Measurements from ENCODE around the gene SAXO2.
"Not testable (repeated sequence)": the region's sequence is repeated elsewhere in the genome, so short reads cannot be mapped to it uniquely, and the experiment has no call there.

The SAXO2 gene

GRCh38 chr15:82292271-82292670 lies 29.7 kb downstream of the SAXO2 start:
- no peaks in the 10 kb centered on the region for H3K36me3 ChIP-seq (ENCODE audit: insufficient read depth, low read length)
- H3K27ac ChIP-seq (ENCODE audit: low read depth, low read length): no peak overlapping the region
- H3K4me3 ChIP-seq (ENCODE audit: low read depth in 1 of 2, low read length in 2 of 2): no peak overlapping the region
- H3K4me1 ChIP-seq (ENCODE audit: insufficient read depth, low read length): no peaks in the 10 kb centered on the region
- H3K9me3 ChIP-seq (ENCODE audit: low read length): no peaks in the 10 kb centered on the region
- no peaks in the 10 kb centered on the region for H3K27me3 ChIP-seq (ENCODE audit: control insufficient read depth in 1 of 2, insufficient read depth in 2 of 2, low read length in 2 of 2)
- H3K9ac ChIP-seq (ENCODE audit: low read length): no peak overlapping the region

GRCh38 chr15:82294061-82294690 lies 31.6 kb downstream of the SAXO2 start:
- Histone ChIP-seq H3K27ac (ENCODE audit: low read depth, low read length) (no peak overlapping the region), H3K4me3 (ENCODE audit: low read depth in 1 of 2, low read length in 2 of 2) (no peak overlapping the region), H3K27me3 (ENCODE audit: control insufficient read depth in 1 of 2, insufficient read depth in 2 of 2, low read length in 2 of 2) (no peaks in the 10 kb centered on the region), H3K9ac (ENCODE audit: low read length) (no peak overlapping the region), H3K9me3 (ENCODE audit: low read length) (no peaks in the 10 kb centered on the region), H3K4me1 (ENCODE audit: insufficient read depth, low read length) (no peaks in the 10 kb centered on the region), H3K36me3 (ENCODE audit: insufficient read depth, low read length) (no peaks in the 10 kb centered on the region)

GRCh38 chr15:82297546-82297945 lies 34.9 kb downstream of the SAXO2 start:
- no peaks in the 10 kb centered on the region for H3K36me3 ChIP-seq (ENCODE audit: insufficient read depth, low read length)
- no peaks in the 10 kb centered on the region for H3K27me3 ChIP-seq (ENCODE audit: control insufficient read depth in 1 of 2, insufficient read depth in 2 of 2, low read length in 2 of 2)
- H3K9me3 ChIP-seq (ENCODE audit: low read length): no peaks in the 10 kb centered on the region
- no peaks in the 10 kb centered on the region for H3K4me1 ChIP-seq (ENCODE audit: insufficient read depth, low read length)
- no peak overlapping the region for H3K4me3 ChIP-seq (ENCODE audit: low read depth in 1 of 2, low read length in 2 of 2)
- no peak overlapping the region for H3K9ac ChIP-seq (ENCODE audit: low read length)
- H3K27ac ChIP-seq (ENCODE audit: low read depth, low read length): no peak overlapping the region

- Histone ChIP-seq H3K27me3 (ENCODE audit: control insufficient read depth in 1 of 2, insufficient read depth in 2 of 2, low read length in 2 of 2) (no peaks in the 10 kb centered on the region), H3K27ac (ENCODE audit: low read depth, low read length) (no peak overlapping the region), H3K36me3 (ENCODE audit: insufficient read depth, low read length) (no peaks in the 10 kb centered on the region), H3K9ac (ENCODE audit: low read length) (no peak overlapping the region), H3K4me1 (ENCODE audit: insufficient read depth, low read length) (no peaks in the 10 kb centered on the region), H3K4me3 (ENCODE audit: low read depth in 1 of 2, low read length in 2 of 2) (no peak overlapping the region), H3K9me3 (ENCODE audit: low read length) (no peaks in the 10 kb centered on the region)
Observed at GRCh38 chr15:82298032-82298431, 35.4 kb downstream of the SAXO2 start.

GRCh38 chr15:82298520-82298919 lies 35.9 kb downstream of the SAXO2 start:
- Histone ChIP-seq H3K36me3 (ENCODE audit: insufficient read depth, low read length) (no peaks in the 10 kb centered on the region), H3K4me3 (ENCODE audit: low read depth in 1 of 2, low read length in 2 of 2) (no peak overlapping the region), H3K9me3 (ENCODE audit: low read length) (no peaks in the 10 kb centered on the region), H3K27ac (ENCODE audit: low read depth, low read length) (no peak overlapping the region), H3K9ac (ENCODE audit: low read length) (no peak overlapping the region), H3K27me3 (ENCODE audit: control insufficient read depth in 1 of 2, insufficient read depth in 2 of 2, low read length in 2 of 2) (no peaks in the 10 kb centered on the region), H3K4me1 (ENCODE audit: insufficient read depth, low read length) (no peaks in the 10 kb centered on the region)

- not testable (repeated sequence) for H3K36me3 ChIP-seq (ENCODE audit: insufficient read depth, low read length); H3K4me3 ChIP-seq (ENCODE audit: low read depth in 1 of 2, low read length in 2 of 2); H3K4me1 ChIP-seq (ENCODE audit: insufficient read depth, low read length); H3K27ac ChIP-seq (ENCODE audit: low read depth, low read length); H3K27me3 ChIP-seq (ENCODE audit: control insufficient read depth in 1 of 2, insufficient read depth in 2 of 2, low read length in 2 of 2); H3K9ac ChIP-seq (ENCODE audit: low read length); H3K9me3 ChIP-seq (ENCODE audit: low read length)
Observed at GRCh38 chr15:82299511-82299914, 36.9 kb downstream of the SAXO2 start.

GRCh38 chr15:82300326-82300725 lies 37.7 kb downstream of the SAXO2 start:
- H3K27me3 ChIP-seq (ENCODE audit: control insufficient read depth in 1 of 2, insufficient read depth in 2 of 2, low read length in 2 of 2); H3K9ac ChIP-seq (ENCODE audit: low read length); H3K27ac ChIP-seq (ENCODE audit: low read depth, low read length); H3K4me3 ChIP-seq (ENCODE audit: low read depth in 1 of 2, low read length in 2 of 2); H3K4me1 ChIP-seq (ENCODE audit: insufficient read depth, low read length); H3K9me3 ChIP-seq (ENCODE audit: low read length); H3K36me3 ChIP-seq (ENCODE audit: insufficient read depth, low read length): not testable (repeated sequence)

GRCh38 chr15:82300883-82301282 lies 38.3 kb downstream of the SAXO2 start:
- no peak overlapping the region for H3K27ac ChIP-seq (ENCODE audit: low read depth, low read length)
- H3K27me3 ChIP-seq (ENCODE audit: control insufficient read depth in 1 of 2, insufficient read depth in 2 of 2, low read length in 2 of 2): no peaks in the 10 kb centered on the region
- no peak overlapping the region for H3K9ac ChIP-seq (ENCODE audit: low read length)
- H3K4me1 ChIP-seq (ENCODE audit: insufficient read depth, low read length): no peaks in the 10 kb centered on the region
- H3K9me3 ChIP-seq (ENCODE audit: low read length): no peaks in the 10 kb centered on the region
- H3K36me3 ChIP-seq (ENCODE audit: insufficient read depth, low read length): no peaks in the 10 kb centered on the region
- H3K4me3 ChIP-seq (ENCODE audit: low read depth in 1 of 2, low read length in 2 of 2): no peak overlapping the region

- no peaks in the 10 kb centered on the region for H3K27me3 ChIP-seq (ENCODE audit: control insufficient read depth in 1 of 2, insufficient read depth in 2 of 2, low read length in 2 of 2)
- H3K9ac ChIP-seq (ENCODE audit: low read length): no peak overlapping the region
- no peak overlapping the region for H3K27ac ChIP-seq (ENCODE audit: low read depth, low read length)
- no peaks in the 10 kb centered on the region for H3K4me1 ChIP-seq (ENCODE audit: insufficient read depth, low read length)
- H3K4me3 ChIP-seq (ENCODE audit: low read depth in 1 of 2, low read length in 2 of 2): no peak overlapping the region
- H3K36me3 ChIP-seq (ENCODE audit: insufficient read depth, low read length): no peaks in the 10 kb centered on the region
- H3K9me3 ChIP-seq (ENCODE audit: low read length): no peaks in the 10 kb centered on the region
Observed at GRCh38 chr15:82301296-82302016, 38.8 kb downstream of the SAXO2 start.

- Histone ChIP-seq H3K27me3 (ENCODE audit: control insufficient read depth in 1 of 2, insufficient read depth in 2 of 2, low read length in 2 of 2) (no peaks in the 10 kb centered on the region), H3K36me3 (ENCODE audit: insufficient read depth, low read length) (no peaks in the 10 kb centered on the region), H3K9me3 (ENCODE audit: low read length) (no peaks in the 10 kb centered on the region), H3K4me3 (ENCODE audit: low read depth in 1 of 2, low read length in 2 of 2) (no peak overlapping the region), H3K4me1 (ENCODE audit: insufficient read depth, low read length) (no peaks in the 10 kb centered on the region), H3K27ac (ENCODE audit: low read depth, low read length) (no peak overlapping the region), H3K9ac (ENCODE audit: low read length) (no peak overlapping the region)
Observed at GRCh38 chr15:82303956-82304777, 41.5 kb downstream of the SAXO2 start.

GRCh38 chr15:82304778-82305090 lies 42.1 kb downstream of the SAXO2 start:
- Histone ChIP-seq H3K9ac (ENCODE audit: low read length) (no peak overlapping the region), H3K27ac (ENCODE audit: low read depth, low read length) (no peak overlapping the region), H3K4me1 (ENCODE audit: insufficient read depth, low read length) (no peaks in the 10 kb centered on the region), H3K36me3 (ENCODE audit: insufficient read depth, low read length) (no peaks in the 10 kb centered on the region), H3K27me3 (ENCODE audit: control insufficient read depth in 1 of 2, insufficient read depth in 2 of 2, low read length in 2 of 2) (no peaks in the 10 kb centered on the region), H3K9me3 (ENCODE audit: low read length) (no peaks in the 10 kb centered on the region), H3K4me3 (ENCODE audit: low read depth in 1 of 2, low read length in 2 of 2) (no peak overlapping the region)

Measured in muscle layer of colon (tissue), 2 donors.